Peyer's patch (tissue), 4 donors: ENCODE results near the gene MSI2.

ENCODE experiments used
- POLR2A ChIP-seq, 2 donors: fragments of 450-650 bp; IDR thresholded peaks; one replicate each; pipeline ENCODE4 v1.5.1; 2017; ENCODE audit warnings: antibody characterized with exemption in 2 of 2, mild to moderate bottlenecking in 2 of 2, moderate library complexity in 2 of 2
- TF ChIP-seq, protein P1 (sequence below), 6 experiments: fragments of 450-650 bp in 4 of 6; fragments of 200-600 bp in 2 of 6; sonication (generic) in 1 of 6; IDR thresholded peaks; one replicate each; pipeline ENCODE4 v1.5.1; 2017 to 2019; ENCODE audit warnings: antibody characterized with exemption in 6 of 6, mild to moderate bottlenecking in 3 of 6, moderate library complexity in 1 of 6

DNA sequence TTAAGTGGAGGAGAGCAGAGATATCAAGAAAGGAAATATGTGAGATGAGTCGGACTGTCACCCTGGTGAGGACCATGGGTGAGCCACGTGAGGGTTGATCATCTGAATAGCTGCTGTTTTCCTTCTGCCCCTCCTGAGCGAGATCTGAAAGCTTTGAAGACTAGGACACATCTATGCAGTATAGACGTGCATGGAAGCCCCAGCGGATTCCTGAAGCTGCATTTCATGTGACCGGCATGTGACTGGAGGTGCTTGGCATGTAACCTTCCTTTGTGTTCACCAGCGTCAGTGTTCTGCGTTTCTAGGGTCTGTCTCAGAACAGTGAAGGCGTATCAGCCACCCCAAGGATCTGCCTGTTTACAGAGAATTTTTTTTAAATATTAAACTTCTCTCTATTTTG lies 75.1 kb downstream of the MSI2 start:
- TF ChIP-seq, protein P1, sequence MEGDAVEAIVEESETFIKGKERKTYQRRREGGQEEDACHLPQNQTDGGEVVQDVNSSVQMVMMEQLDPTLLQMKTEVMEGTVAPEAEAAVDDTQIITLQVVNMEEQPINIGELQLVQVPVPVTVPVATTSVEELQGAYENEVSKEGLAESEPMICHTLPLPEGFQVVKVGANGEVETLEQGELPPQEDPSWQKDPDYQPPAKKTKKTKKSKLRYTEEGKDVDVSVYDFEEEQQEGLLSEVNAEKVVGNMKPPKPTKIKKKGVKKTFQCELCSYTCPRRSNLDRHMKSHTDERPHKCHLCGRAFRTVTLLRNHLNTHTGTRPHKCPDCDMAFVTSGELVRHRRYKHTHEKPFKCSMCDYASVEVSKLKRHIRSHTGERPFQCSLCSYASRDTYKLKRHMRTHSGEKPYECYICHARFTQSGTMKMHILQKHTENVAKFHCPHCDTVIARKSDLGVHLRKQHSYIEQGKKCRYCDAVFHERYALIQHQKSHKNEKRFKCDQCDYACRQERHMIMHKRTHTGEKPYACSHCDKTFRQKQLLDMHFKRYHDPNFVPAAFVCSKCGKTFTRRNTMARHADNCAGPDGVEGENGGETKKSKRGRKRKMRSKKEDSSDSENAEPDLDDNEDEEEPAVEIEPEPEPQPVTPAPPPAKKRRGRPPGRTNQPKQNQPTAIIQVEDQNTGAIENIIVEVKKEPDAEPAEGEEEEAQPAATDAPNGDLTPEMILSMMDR (IDR thresholded peaks at IDR 0.05) = no peak
- no peak for TF ChIP-seq POLR2A (IDR thresholded peaks at IDR 0.05)
